HFF-Myc (cell line): Measurements from ENCODE around the gene ITFG2.

ENCODE experiments used
- DNase-seq: peaks from one replicate; pipeline ENCODE4 v3.0.0-alpha.2; 2011; ENCODE audit warnings: low read depth; ENCODE audit errors: extremely low read depth
- H3K4me3 ChIP-seq: replicated peaks from 2 replicates; pipeline ENCODE4 v1.5.1; 2011; ENCODE audit warnings: low read depth, mild to moderate bottlenecking, control low read depth, low read length
- TF ChIP-seq, protein P1 (sequence below): IDR thresholded peaks from 2 replicates; pipeline ENCODE4 v1.5.1; 2012; ENCODE audit warnings: mild to moderate bottlenecking, low read depth, low read length, control low read depth; ENCODE audit errors: missing control alignments

ITFG2 gene

DNA sequence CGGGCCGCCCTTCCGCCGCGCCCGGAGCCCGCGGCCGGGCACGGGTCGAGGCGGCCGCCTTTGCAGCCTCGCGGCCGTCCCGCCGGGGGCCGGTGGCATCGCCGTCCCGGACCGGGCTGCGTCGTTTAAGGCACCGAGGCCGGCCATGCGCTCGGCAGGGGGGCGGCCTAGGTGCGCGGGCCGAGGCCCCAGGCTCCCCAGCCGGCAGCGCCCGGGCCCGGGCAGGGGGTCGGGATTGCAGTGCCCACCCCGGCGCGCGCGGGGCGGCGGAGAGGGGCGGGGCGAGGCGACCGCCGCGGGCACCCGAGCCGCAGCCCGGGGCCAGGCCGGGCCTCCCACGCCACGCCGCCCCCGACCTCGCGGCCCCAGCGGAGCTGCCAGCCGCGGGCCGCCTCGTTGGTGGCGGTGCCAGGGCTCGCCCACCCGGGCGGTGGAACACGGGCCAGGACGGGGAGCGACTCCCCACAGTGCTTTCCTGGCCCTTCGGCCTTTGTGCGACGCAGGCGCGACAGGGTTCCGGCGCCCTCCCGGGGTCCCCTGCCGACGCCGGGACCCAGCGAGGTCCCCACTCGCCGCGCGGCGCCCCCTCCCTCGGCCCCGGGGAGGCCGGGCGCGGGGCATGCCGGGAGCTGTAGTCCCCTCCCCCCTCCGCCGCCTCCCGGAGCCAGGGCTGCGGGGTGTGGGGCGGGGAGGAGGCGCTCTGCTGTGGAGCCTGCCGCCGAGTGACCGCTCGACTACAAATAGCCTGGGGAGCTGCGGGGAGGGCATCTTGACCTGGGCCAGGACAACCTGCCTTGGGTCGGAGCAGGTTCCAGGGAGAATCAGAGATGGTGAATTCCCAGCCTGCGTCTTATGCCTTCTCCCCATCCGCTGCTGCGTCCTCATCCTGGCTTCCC lies 16.9 kb upstream of the ITFG2 start:
- peak overlapping the region; percentile 84 for H3K4me3 ChIP-seq
- DNase-seq = no peak
- TF ChIP-seq, protein P1, sequence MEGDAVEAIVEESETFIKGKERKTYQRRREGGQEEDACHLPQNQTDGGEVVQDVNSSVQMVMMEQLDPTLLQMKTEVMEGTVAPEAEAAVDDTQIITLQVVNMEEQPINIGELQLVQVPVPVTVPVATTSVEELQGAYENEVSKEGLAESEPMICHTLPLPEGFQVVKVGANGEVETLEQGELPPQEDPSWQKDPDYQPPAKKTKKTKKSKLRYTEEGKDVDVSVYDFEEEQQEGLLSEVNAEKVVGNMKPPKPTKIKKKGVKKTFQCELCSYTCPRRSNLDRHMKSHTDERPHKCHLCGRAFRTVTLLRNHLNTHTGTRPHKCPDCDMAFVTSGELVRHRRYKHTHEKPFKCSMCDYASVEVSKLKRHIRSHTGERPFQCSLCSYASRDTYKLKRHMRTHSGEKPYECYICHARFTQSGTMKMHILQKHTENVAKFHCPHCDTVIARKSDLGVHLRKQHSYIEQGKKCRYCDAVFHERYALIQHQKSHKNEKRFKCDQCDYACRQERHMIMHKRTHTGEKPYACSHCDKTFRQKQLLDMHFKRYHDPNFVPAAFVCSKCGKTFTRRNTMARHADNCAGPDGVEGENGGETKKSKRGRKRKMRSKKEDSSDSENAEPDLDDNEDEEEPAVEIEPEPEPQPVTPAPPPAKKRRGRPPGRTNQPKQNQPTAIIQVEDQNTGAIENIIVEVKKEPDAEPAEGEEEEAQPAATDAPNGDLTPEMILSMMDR = no peak

DNA sequence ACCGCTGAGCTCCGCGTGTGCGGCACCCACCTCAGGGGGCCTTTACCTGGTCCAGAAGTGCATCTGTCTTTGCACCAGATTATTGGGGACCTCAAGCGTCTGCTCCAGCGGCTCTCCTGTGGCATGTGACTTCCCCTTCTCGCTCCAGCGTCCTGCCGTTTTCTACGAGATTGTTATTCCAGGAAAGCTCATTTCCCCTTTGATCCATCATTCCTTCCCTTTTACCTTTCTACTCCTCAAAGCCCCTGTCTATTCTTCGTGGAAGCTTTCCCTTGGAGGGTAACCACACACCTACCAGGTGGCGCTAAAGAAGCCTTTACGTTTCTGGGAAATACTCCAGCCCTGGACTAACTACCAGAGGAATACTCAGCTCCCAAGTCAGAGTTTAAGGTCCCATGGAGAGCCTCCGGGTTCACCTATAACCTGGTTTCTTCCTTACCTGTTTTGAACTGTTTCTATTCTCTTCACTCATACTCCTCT lies 16.2 kb upstream of the ITFG2 start:
- DNase-seq = no peak
- TF ChIP-seq, protein P1 = no peak
- H3K4me3 ChIP-seq = peak overlapping the region; percentile 84

DNA sequence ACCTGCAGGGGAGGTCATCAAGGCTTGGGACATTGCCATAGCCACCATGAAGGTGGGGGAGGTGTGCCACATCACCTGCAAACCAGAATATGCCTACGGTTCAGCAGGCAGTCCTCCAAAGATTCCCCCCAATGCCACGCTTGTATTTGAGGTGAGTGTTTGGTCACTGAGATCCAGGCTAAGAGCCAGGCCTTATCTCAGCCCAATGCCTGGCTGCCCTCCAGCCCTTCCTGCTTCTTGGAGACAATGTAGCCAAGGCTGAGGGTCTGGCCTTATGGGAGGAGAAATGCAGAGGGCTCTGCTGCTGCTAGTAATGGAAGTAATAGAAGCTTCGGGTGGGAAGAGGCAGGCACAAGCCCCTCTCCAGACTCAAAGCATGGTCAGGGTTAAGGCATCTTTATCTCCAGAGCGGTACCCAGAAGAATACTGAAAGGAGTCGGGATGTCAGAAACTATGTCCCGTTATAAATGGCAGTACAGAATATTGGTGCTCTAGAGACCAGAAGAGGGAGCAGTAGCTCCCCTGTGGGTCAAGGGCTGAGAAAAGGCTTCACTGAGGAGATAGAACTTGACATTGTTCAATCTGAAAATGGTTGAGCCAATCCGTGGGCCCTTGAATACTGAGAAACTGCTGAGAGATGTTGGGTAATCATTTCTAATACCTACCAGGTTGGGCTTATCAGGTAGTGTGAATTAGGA lies 14.6 kb upstream of the ITFG2 start:
- TF ChIP-seq, protein P1 = no peak
- no peak for DNase-seq
- no peak overlapping the region for H3K4me3 ChIP-seq

DNA sequence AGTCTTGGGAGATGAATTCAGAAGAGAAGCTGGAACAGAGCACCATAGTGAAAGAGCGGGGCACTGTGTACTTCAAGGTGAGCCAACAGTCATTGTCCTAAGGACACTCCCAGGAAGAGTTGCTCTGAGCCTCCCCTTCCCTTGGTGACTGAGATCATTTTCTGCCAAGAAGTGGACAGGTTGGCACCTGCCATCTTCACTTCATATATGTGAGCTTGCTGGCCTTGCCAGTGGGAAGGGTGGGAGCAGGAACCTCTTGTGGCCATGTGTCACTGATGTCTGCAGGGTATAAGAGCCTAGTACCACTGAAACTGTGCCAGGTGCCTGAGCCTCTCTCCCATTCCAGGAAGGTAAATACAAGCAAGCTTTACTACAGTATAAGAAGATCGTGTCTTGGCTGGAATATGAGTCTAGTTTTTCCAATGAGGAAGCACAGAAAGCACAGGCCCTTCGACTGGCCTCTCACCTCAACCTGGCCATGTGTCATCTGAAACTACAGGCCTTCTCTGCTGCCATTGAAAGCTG lies 12.4 kb upstream of the ITFG2 start:
- TF ChIP-seq, protein P1 = no peak
- no peak overlapping the region for H3K4me3 ChIP-seq
- DNase-seq = no peak

DNA sequence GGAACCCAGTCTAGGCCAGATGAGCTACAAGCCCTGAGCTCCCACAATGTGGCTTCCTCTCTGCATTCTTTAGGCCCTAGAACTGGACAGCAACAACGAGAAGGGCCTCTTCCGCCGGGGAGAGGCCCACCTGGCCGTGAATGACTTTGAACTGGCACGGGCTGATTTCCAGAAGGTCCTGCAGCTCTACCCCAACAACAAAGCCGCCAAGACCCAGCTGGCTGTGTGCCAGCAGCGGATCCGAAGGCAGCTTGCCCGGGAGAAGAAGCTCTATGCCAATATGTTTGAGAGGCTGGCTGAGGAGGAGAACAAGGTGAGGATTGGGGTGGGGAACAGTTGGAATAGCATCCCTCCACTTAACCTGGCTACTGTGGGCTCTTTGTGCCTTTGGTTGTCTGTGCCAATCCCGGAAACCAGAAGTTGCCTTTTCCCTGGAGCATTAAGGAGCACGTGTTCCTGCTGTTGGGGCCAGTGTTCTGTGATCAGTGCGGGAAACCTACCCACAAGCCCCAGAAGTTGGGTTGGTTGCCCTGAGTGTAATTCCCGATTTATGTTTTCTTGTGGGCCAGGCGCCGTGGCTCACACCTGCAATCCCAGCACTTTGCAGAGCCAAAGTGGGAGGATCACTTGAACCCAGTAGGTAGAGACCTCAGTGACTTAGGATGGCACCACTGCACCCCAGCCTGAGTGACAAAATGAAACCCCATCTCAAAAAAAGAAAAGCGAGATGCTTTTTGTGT lies 11.3 kb upstream of the ITFG2 start:
- H3K4me3 ChIP-seq = no peak overlapping the region
- TF ChIP-seq, protein P1 = no peak
- no peak for DNase-seq

DNA sequence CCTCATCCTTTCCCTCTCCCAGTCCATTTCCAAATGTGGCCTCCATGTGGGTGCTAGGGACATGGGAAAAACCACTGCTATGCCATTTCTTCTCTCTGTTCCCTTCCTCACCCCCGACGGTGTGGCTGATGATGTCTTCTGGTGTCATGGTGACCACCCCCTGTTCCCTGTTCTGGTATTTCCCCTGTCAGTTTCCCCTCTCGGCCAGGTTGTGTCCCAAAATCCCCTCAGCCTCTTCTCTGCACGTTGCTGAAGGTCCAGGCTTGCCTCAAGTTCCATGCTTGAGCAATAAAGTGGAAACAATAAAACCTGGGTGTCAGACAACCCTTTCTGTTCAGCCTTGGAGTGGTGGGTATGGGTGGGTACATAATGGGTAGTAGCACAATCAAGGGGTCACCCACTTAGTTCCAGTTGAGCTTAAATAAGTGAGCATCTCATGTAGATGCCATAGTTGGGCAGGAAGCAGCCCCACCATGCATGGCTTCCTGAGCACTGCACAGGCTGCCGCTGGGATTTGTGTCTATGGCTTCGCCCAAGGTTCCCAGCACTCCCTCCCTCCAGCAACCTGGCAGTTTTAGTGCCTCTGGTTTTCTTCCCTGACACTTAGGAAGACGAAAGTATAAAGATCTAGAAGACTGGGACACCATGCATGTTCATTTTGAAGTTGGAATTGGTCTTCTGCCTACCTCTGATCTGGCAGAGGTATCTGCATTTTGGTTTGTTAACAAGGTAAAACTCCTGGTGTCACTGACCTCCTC lies 8.7 kb upstream of the ITFG2 start:
- TF ChIP-seq, protein P1 = no peak
- no peak for DNase-seq
- H3K4me3 ChIP-seq = no peak overlapping the region
